Bronchial epithelial cell (primary cell): ENCODE measurements around the gene GRIK1. TPM values are rescaled to one million over a fixed set of nuclear protein-coding genes. Genes with fewer than 3 reads are reported as not detected.

ENCODE experiments used
- DNase-seq: peaks from one replicate; pipeline ENCODE4 v3.0.0-alpha.2; 2010; ENCODE audit warnings: low read depth
- FAIRE-seq: peaks from 2 replicates; lab custom pipeline; 2011; peaks lifted over from hg19 to GRCh38; lab: Jason Lieb, UNC
- H3K27me3 ChIP-seq: 2 replicates; pipeline ENCODE4 v1.5.1; 2011; ENCODE audit warnings: low read length; ENCODE audit not compliant: control insufficient read depth, insufficient read depth
- H3K36me3 ChIP-seq: 2 replicates; pipeline ENCODE4 v1.5.1; 2011; ENCODE audit warnings: low read length; ENCODE audit not compliant: control insufficient read depth, insufficient read depth
- H3K4me3 ChIP-seq: 2 replicates; pipeline ENCODE4 v1.5.1; 2011; ENCODE audit warnings: mild to moderate bottlenecking, low read depth, low read length, control low read depth
- CTCF ChIP-seq: IDR thresholded peaks from 2 replicates; pipeline ENCODE4 v1.5.1; 2011; ENCODE audit warnings: mild to moderate bottlenecking, moderate library complexity, low read length, control low read depth, inconsistent platforms; ENCODE audit not compliant: insufficient read depth, severe bottlenecking
- total RNA-seq: library from RNA; depleted of rRNA; stranded (reverse); fragments of >200 nt; gene quantifications from 2 replicates; pipeline ENCODE4 v1.2.1, GENCODE V29; 2014

The GRIK1 gene
- not detected in 2 replicates for total RNA-seq

GRCh38 chr21:29939924-29940275 is at the start of gene GRIK1:
Gene GRIK1 (minus strand): TSS chr21:29939996.
- DNase-seq (peak; percentile 1), FAIRE-seq (no peak)
- H3K4me3 ChIP-seq, result peak within 1 kb of the TSS; percentile 11
- no peaks in the 10 kb centered on the region for H3K36me3 ChIP-seq
- no peak for TF ChIP-seq CTCF
- peaks cover 28% of the 10 kb centered on the region for H3K27me3 ChIP-seq

GRCh38 chr21:29987762-29988161 is 48.0 kb upstream of the GRIK1 start:
- Histone ChIP-seq H3K4me3 (no peak overlapping the region), H3K27me3 (no peaks in the 10 kb centered on the region), H3K36me3 (no peaks in the 10 kb centered on the region)
- no peak for DNase-seq
- no peak for TF ChIP-seq CTCF
- no peak for FAIRE-seq

GRCh38 chr21:29985866-29986265 is 46.1 kb upstream of the GRIK1 start:
- no peak overlapping the region for H3K4me3 ChIP-seq
- H3K36me3 ChIP-seq, result no peaks in the 10 kb centered on the region
- TF ChIP-seq CTCF, result no peak
- DNase-seq, result no peak
- H3K27me3 ChIP-seq, result no peaks in the 10 kb centered on the region
- no peak for FAIRE-seq

- no peak for TF ChIP-seq CTCF
- Histone ChIP-seq H3K36me3 (no peaks in the 10 kb centered on the region), H3K4me3 (no peak overlapping the region), H3K27me3 (no peaks in the 10 kb centered on the region)
- DNase-seq (no peak), FAIRE-seq (no peak)
Observed at GRCh38 chr21:29979043-29979442, 39.2 kb upstream of the GRIK1 start.

GRCh38 chr21:29975776-29976175 is 36.0 kb upstream of the GRIK1 start:
- no peaks in the 10 kb centered on the region for H3K27me3 ChIP-seq
- H3K4me3 ChIP-seq, result no peak overlapping the region
- no peak for FAIRE-seq
- no peak for TF ChIP-seq CTCF
- no peak for DNase-seq
- H3K36me3 ChIP-seq, result no peaks in the 10 kb centered on the region

- no peak for DNase-seq
- no peak for TF ChIP-seq CTCF
- FAIRE-seq, result no peak
- Histone ChIP-seq H3K27me3 (no peaks in the 10 kb centered on the region), H3K36me3 (no peaks in the 10 kb centered on the region), H3K4me3 (no peak overlapping the region)
Observed at GRCh38 chr21:29973258-29973657, 33.5 kb upstream of the GRIK1 start.
